Thoracic aorta (tissue), 2 donors: ENCODE measurements around the gene MNS1. TPM values are rescaled to one million over a fixed set of nuclear protein-coding genes. Genes with fewer than 3 reads are reported as not detected.
"Not testable (repeated sequence)": the region's sequence is repeated elsewhere in the genome, so short reads cannot be mapped to it uniquely, and the experiment has no call there.

ENCODE experiments used
- ATAC-seq: fragments of 150-250 bp; one replicate; pipeline ENCODE4 v1.8.0; 2017; ENCODE audit warnings: low read depth; ENCODE audit not compliant: insufficient number of reproducible peaks, low FRiP score
- DNase-seq: peaks from one replicate; pipeline ENCODE4 v3.0.0-alpha.2; 2020; ENCODE audit warnings: low spot score
- H3K27ac ChIP-seq, 2 donors: fragments of 200-600 bp; sonication (generic); 1 replicate in 1 of 2; 2 replicates in 1 of 2; pipeline ENCODE4 v1.5.1; 2016; ENCODE audit warnings: mild to moderate bottlenecking in 2 of 2, moderate library complexity in 2 of 2
- H3K27me3 ChIP-seq: fragments of 200-600 bp; sonication (generic); replicated peaks from 2 replicates; pipeline ENCODE4 v1.6.0; 2016; ENCODE audit warnings: mild to moderate bottlenecking; ENCODE audit not compliant: insufficient read depth
- H3K36me3 ChIP-seq: fragments of 200-600 bp; sonication (generic); one replicate; pipeline ENCODE4 v1.5.1; 2016
- H3K4me1 ChIP-seq, 2 donors: fragments of 200-600 bp; sonication (generic); 1 replicate in 1 of 2; 2 replicates in 1 of 2; pipeline versions ENCODE4 v1.5.1 to v1.6.0; 2016; ENCODE audit warnings: low read depth in 2 of 2, mild to moderate bottlenecking in 1 of 2; ENCODE audit not compliant: control insufficient read depth in 1 of 2
- H3K4me3 ChIP-seq: fragments of 200-600 bp; sonication (generic); 2 replicates; pipeline ENCODE4 v1.5.1; 2016; ENCODE audit warnings: mild to moderate bottlenecking
- H3K9me3 ChIP-seq: fragments of 200-600 bp; sonication (generic); 2 replicates; pipeline ENCODE4 v1.5.1; 2016
- total RNA-seq, 2 donors: library from RNA; depleted of rRNA; stranded (reverse); fragments of >200 nt; gene quantifications; one replicate each; pipeline versions ENCODE4 v1.1.0 to v1.2.3, GENCODE V29; 2016
- TF ChIP-seq, protein P1 (sequence below): fragments of 200-600 bp; sonication (generic); IDR thresholded peaks from one replicate; pipeline ENCODE4 v1.5.1; 2019; ENCODE audit warnings: antibody characterized with exemption

MNS1 gene
- total RNA-seq, 2 donors from 2014 or later, result 0.28 to 2.3 TPM

DNA sequence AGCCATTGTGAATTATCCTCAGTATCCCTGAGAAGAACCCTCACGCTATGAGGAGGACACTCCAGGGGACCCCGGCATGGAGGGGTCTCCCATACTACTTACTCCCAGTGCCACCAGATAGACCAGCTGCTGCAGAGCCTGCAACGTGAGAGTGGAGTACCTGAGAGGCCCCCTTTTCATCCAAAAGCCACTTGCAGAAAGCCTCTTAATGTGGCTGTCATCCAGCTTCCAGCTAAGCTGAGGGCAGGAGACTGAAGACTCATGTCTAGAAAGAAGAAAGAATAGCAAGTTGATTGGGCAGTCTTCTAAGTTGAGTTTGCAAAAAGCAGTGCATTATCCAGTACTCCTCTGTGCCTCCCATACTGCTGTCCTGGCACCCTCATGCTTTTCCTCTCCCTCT, 27.3 kb upstream of the MNS1 start:
- no peaks in the 10 kb centered on the region for H3K9me3 ChIP-seq
- no peak for ATAC-seq
- H3K4me1 ChIP-seq, result peaks cover 0 to 5% of the 10 kb centered on the region in 2 donors
- TF ChIP-seq, protein P1, sequence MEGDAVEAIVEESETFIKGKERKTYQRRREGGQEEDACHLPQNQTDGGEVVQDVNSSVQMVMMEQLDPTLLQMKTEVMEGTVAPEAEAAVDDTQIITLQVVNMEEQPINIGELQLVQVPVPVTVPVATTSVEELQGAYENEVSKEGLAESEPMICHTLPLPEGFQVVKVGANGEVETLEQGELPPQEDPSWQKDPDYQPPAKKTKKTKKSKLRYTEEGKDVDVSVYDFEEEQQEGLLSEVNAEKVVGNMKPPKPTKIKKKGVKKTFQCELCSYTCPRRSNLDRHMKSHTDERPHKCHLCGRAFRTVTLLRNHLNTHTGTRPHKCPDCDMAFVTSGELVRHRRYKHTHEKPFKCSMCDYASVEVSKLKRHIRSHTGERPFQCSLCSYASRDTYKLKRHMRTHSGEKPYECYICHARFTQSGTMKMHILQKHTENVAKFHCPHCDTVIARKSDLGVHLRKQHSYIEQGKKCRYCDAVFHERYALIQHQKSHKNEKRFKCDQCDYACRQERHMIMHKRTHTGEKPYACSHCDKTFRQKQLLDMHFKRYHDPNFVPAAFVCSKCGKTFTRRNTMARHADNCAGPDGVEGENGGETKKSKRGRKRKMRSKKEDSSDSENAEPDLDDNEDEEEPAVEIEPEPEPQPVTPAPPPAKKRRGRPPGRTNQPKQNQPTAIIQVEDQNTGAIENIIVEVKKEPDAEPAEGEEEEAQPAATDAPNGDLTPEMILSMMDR, result no peak
- no peaks in the 10 kb centered on the region for H3K27me3 ChIP-seq
- no peak for DNase-seq
- H3K27ac ChIP-seq, result no peak overlapping the region
- no peaks in the 10 kb centered on the region for H3K36me3 ChIP-seq
- no peak overlapping the region for H3K4me3 ChIP-seq

DNA sequence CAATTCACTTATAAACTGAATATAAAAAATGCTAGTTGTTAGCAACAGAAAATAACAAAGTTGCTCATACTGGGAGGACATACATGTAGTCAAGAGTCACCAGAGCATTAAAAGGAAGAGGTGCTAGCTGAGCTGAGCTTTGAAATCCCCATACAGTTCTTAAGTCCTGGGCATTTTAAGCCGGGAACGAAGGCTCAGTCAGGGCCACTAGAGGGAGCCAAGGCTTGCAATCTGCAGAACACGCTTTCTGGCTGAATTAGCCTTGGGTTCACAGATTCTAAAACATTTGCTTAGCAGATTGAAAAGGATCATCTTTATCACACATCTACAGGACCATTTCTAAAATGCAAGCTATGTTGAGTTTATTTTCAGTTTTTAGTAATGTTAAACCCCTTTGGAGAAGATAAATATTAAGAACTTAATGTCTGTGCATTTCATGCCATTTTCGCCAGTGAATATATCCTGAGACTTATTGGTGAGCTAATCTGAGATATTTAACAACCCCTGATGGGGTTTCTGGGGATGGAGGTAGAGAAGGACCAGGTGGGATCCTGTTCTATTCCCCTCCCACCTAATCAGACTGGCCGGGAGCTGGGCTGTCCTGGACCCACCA, 26.3 kb upstream of the MNS1 start:
- H3K9me3 ChIP-seq, result no peaks in the 10 kb centered on the region
- no peak overlapping the region for H3K27ac ChIP-seq
- no peak for DNase-seq
- no peaks in the 10 kb centered on the region for H3K36me3 ChIP-seq
- ATAC-seq, result no peak
- TF ChIP-seq, protein P1, result peak; percentile 63
- no peak overlapping the region for H3K4me3 ChIP-seq
- H3K27me3 ChIP-seq, result no peaks in the 10 kb centered on the region
- H3K4me1 ChIP-seq, result no peaks in the 10 kb centered on the region

DNA sequence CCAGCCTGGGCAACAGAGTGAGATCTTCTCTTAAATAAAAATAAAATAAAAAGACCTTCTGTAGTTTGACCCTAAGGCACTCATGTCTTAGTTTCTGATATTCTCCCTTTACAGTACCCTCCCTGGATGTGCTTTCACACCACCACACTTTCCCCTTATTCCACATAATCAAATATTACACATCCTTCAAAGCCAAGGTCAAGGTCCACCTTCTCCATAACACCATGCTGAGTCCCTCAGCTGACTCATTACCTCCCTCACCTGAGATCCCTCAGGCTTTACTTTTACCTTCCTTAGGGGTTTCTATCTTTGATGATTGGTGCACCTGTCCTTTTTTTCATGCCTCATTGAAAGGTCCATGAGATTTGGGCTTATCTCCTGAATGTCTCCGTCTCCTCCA, 25.5 kb upstream of the MNS1 start:
- DNase-seq (no peak), ATAC-seq (no peak)

DNA sequence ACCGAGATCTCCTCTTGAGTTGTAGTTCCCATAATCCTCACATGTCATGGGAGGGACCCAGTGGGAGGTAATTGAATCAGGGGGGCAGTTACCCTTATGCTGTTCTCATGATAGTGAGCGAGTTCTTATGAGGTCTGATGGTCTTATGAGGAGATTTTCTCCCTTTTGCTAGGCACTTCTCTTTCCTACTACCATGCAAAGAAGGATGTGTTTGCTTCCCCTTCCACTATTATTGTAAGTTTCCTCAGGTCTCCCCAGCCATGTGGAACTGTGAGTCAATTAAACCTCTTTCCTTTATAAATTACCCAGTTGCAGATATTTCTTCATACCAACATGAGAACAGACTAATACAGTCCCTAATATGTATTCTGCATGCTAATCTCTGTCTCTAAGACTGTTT, 21.3 kb upstream of the MNS1 start:
- not testable (repeated sequence) for DNase-seq, H3K27me3 ChIP-seq, H3K4me3 ChIP-seq, ATAC-seq, H3K27ac ChIP-seq, H3K4me1 ChIP-seq, H3K9me3 ChIP-seq, H3K36me3 ChIP-seq

More for the DNA sequence above, 25.5 kb upstream of the MNS1 start:
- TF ChIP-seq, protein P1, result no peak
- H3K4me3 ChIP-seq, result no peak overlapping the region
- no peaks in the 10 kb centered on the region for H3K4me1 ChIP-seq
- no peaks in the 10 kb centered on the region for H3K9me3 ChIP-seq
- no peak overlapping the region for H3K27ac ChIP-seq
- no peaks in the 10 kb centered on the region for H3K27me3 ChIP-seq
- H3K36me3 ChIP-seq, result no peaks in the 10 kb centered on the region

DNA sequence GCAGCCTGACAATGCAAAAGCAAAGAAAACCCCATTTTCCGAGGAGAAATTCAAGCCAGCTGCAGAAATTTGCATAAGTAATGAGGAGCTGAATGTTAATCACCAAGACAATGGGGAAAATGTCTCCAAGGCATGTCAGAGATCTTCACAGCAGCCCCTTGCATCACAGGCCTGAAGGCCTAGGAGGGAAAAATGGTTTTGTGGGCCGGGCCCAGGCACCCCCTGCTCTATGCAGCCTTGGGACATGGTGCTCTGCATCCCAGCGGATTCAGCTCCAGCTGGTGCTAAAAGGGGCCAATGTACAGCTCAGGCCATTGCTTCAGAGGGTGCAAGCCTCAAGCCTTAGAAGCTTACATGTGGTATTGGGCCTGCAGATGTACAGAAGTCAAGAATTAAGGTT, 20.5 kb upstream of the MNS1 start:
- H3K4me3 ChIP-seq, DNase-seq, H3K27me3 ChIP-seq, ATAC-seq, H3K4me1 ChIP-seq, H3K27ac ChIP-seq, H3K9me3 ChIP-seq, H3K36me3 ChIP-seq: not testable (repeated sequence)

DNA sequence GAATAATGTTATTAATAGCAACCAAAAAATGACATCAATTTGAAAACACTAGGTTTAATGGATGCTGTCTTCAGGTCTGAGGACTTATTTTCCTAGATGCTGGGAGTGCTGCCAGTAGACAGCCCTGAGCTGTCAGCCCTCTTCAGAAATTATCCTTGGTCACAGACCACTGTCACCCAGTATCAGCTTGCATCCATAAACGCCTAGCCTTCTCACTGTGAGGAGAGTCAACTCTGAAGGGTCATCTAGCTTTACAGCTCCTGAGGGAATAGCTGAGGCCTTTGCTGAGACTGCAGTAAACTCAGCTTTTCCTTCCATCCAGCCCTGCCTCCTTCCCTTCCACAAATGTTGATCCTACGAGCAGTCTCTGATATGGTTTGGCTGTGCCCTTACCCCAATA, 19.4 kb upstream of the MNS1 start:
- no peak for ATAC-seq
- H3K27me3 ChIP-seq, result no peaks in the 10 kb centered on the region
- no peaks in the 10 kb centered on the region for H3K36me3 ChIP-seq
- no peaks in the 10 kb centered on the region for H3K4me1 ChIP-seq
- TF ChIP-seq, protein P1, result no peak
- no peak for DNase-seq
- no peak overlapping the region for H3K4me3 ChIP-seq
- no peaks in the 10 kb centered on the region for H3K9me3 ChIP-seq
- H3K27ac ChIP-seq, result no peak overlapping the region
